GM12872 (cell line): ENCODE results near the gene SEC31B.
A peak's percentile ranks its signal among the peaks of the same experiment; 100 is the strongest.

Experiments used
- TF ChIP-seq, protein P1 (sequence below): IDR thresholded peaks from 3 replicates; pipeline ENCODE4 v1.5.1; 2011; ENCODE audit warnings: low read depth, mild to moderate bottlenecking, low read length, moderate library complexity; ENCODE audit not compliant: insufficient read depth

SEC31B gene

DNA sequence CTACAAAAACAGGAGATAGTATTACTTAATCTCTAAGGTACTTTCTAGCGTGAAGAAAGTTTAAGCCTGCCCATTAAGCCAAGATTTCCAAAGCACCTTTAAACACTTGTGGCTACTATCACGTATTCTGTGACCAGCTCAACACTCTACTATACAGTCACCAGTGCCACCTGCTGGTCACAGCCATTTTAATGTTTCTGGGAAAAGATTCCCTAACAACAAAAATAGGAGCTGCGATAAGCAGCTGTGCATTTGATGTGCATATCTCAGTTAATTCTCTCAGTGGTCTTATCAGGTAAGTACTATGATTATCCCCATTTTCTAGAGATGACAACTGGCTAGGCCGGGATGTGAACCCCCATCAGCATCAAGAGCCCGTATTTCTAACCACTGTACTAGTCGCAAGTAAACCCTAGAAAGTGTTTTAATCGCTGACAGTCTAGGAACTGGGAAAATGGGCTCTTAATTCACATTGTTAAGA is 860 bp downstream of the SEC31B start:
- TF ChIP-seq, protein P1, sequence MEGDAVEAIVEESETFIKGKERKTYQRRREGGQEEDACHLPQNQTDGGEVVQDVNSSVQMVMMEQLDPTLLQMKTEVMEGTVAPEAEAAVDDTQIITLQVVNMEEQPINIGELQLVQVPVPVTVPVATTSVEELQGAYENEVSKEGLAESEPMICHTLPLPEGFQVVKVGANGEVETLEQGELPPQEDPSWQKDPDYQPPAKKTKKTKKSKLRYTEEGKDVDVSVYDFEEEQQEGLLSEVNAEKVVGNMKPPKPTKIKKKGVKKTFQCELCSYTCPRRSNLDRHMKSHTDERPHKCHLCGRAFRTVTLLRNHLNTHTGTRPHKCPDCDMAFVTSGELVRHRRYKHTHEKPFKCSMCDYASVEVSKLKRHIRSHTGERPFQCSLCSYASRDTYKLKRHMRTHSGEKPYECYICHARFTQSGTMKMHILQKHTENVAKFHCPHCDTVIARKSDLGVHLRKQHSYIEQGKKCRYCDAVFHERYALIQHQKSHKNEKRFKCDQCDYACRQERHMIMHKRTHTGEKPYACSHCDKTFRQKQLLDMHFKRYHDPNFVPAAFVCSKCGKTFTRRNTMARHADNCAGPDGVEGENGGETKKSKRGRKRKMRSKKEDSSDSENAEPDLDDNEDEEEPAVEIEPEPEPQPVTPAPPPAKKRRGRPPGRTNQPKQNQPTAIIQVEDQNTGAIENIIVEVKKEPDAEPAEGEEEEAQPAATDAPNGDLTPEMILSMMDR: peak; percentile 67

- TF ChIP-seq, protein P1: peak; percentile 11; the same call in 1 of the 3 replicates
Observed at GRCh38 chr10:100516847-100517246, 2.8 kb downstream of the SEC31B start.

DNA sequence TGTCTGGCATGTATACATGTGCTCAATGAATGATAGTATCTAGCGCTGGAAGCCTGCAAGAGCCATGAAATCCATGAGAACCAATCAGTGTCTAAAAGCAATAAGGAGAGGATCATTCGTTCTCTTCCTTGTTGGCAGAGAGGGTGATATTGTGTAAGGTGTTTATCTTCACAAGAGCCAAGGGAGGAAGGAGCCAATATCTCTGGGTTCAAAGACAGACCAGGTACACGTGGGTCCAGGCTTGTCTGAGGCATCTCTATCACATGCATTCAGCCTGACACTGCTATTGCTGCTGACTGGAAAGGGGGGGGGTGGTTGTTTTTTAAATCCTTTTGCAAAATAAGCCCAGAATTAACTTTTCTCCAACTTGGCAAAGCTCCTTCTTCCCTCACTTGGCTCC is 4.0 kb downstream of the SEC31B start:
- TF ChIP-seq, protein P1: no peak

DNA sequence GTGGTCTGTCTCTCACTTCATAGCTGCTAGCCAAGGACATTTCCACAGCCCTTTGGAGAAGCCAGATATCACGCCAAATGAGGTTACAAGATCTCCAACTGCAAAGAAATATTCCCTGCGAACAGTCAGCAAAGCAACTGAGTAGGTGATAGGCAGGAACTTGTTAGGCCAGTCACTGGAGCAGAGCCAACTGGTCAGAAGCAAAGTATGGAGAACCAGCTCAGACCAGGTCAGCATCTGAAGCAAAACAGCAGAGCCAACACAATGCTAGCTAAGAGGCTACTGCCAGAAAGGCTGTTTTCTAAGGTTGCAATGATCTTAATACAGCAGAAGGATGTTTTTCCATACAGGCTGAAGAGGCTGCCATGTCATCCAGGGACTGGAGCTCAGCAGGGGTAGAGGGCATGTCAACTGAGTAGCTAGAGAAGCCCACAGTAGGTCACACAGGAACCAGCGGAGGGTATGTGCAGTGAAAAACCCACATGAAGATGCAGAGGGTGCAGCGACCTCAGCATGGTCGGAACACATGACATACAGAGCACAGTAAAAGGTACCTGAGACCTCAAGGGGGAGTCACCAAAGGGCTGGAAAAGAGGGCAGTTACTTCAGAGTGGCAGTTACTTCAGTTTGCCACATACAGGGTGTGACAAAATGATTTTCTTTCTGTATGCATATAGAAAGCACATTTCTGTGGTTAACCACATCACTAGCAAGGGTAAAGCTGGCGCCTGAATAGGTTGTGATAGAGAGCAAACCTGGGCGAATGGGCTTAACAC is 8.9 kb downstream of the SEC31B start:
- TF ChIP-seq, protein P1: 0 out of 3 replicates have a peak, but pooled peaks have one; percentile 4

GRCh38 chr10:100509241-100509840 is 10.3 kb downstream of the SEC31B start:
- TF ChIP-seq, protein P1: no peak

DNA sequence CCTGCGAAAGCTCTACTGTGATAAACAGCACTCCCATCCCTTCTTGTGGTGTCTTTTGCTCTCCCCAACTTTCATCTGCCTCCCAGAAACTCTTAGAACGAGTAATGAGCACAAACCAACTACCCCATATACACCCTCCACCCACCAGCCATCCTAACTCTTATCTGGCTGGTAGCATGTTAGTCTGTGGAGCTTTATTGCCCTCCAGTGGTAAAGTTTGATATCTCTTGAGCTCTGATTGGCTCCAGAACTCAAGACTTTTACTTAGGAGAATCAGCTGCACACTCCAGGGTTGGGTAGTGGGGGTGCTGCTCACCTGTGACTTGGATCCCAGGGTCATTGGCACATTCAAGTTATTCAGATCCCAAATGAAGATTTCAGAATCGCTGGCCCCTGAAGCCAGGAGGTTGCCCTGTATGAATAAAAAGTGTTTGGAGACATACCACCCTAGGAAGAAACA is 10.9 kb downstream of the SEC31B start:
- TF ChIP-seq, protein P1: peak; percentile 64; the same call in 2 of the 3 replicates

DNA sequence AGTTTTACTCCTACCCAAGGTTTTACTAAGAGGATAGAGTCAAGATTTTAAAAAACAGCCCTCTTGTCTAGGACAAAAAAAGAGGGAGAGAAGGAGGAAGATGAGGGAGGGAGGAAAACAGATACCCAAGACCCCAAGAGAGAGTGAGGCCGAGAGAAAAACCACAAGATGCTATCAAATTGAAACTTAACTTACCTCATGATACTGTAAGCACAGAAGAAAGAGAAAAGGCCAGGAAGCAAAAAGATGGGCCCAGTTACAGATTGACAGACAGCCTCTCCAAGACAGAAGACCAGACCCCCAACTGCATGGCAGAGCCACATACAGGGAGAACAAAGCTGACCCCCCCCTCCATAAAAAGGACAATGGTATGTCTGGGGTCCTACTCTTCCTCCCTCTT is 11.4 kb downstream of the SEC31B start:
- TF ChIP-seq, protein P1: no peak
